Neural progenitor cell (in vitro differentiated cells): ENCODE measurements around the gene CPSF7. TPM values are rescaled to one million over a fixed set of nuclear protein-coding genes. Genes with fewer than 3 reads are reported as not detected.

Source experiments
- DNase-seq: peaks from one replicate; pipeline ENCODE4 v3.0.0-alpha.2; 2016; ENCODE audit warnings: low spot score
- H2AFZ ChIP-seq: fragments of 200-600 bp; sonication (generic); replicated peaks from 2 replicates; pipeline ENCODE4 v1.6.1; 2016; ENCODE audit warnings: antibody characterized with exemption
- H3F3A ChIP-seq: fragments of 200-600 bp; sonication (generic); 2 replicates; pipeline ENCODE4 v1.6.1; 2016; ENCODE audit warnings: antibody characterized with exemption, low read depth
- H3K27ac ChIP-seq: fragments of 200-600 bp; sonication (generic); 2 replicates; pipeline ENCODE4 v1.5.1; 2016; ENCODE audit warnings: mild to moderate bottlenecking
- H3K27me3 ChIP-seq: fragments of 200-600 bp; sonication (generic); 2 replicates; pipeline ENCODE4 v1.6.1; 2016; ENCODE audit warnings: mild to moderate bottlenecking, moderate library complexity
- H3K36me3 ChIP-seq: fragments of 200-600 bp; sonication (generic); 2 replicates; pipeline ENCODE4 v1.5.1; 2016
- H3K4me1 ChIP-seq: fragments of 200-600 bp; sonication (generic); 2 replicates; pipeline ENCODE4 v1.6.1; 2016; ENCODE audit warnings: mixed run types
- H3K4me2 ChIP-seq: fragments of 200-600 bp; sonication (generic); 2 replicates; pipeline ENCODE4 v1.6.1; 2016
- H3K4me3 ChIP-seq: fragments of 200-600 bp; sonication (generic); 2 replicates; pipeline ENCODE4 v1.5.1; 2016
- H3K79me2 ChIP-seq: fragments of 200-600 bp; sonication (generic); 2 replicates; pipeline ENCODE4 v1.6.1; 2016; ENCODE audit warnings: low read depth
- H3K9ac ChIP-seq: fragments of 200-600 bp; sonication (generic); 2 replicates; pipeline ENCODE4 v1.6.1; 2016
- H3K9me3 ChIP-seq: fragments of 200-600 bp; sonication (generic); 2 replicates; pipeline ENCODE4 v1.5.1; 2016; ENCODE audit warnings: low read depth
- H4K20me1 ChIP-seq: fragments of 200-600 bp; sonication (generic); 2 replicates; pipeline ENCODE4 v1.6.1; 2016; ENCODE audit warnings: low read depth
- H3K27ac Mint-ChIP-seq: 3 replicates; pipeline ENCODE4 v1.8.0; 2021; ENCODE audit warnings: mixed read lengths
- H3K27me3 Mint-ChIP-seq: 2 replicates; pipeline ENCODE4 v1.8.0; 2022; ENCODE audit warnings: low read depth, mild to moderate bottlenecking, inconsistent platforms, moderate library complexity, mixed read lengths; ENCODE audit not compliant: insufficient read depth
- H3K36me3 Mint-ChIP-seq: 3 replicates; pipeline ENCODE4 v1.8.0; 2021; ENCODE audit warnings: mixed read lengths
- H3K4me1 Mint-ChIP-seq: 3 replicates; pipeline ENCODE4 v1.8.0; 2021; ENCODE audit warnings: mixed read lengths
- H3K4me3 Mint-ChIP-seq: 3 replicates; pipeline ENCODE4 v1.8.0; 2021; ENCODE audit warnings: mild to moderate bottlenecking, moderate library complexity, mixed read lengths
- H3K9me3 Mint-ChIP-seq: 3 replicates; pipeline ENCODE4 v1.8.0; 2020; ENCODE audit warnings: mixed read lengths
- CTCF ChIP-seq: fragments of 200-600 bp; sonication (generic); IDR thresholded peaks from 2 replicates; pipeline ENCODE4 v1.5.1; 2017; ENCODE audit warnings: antibody characterized with exemption, mild to moderate bottlenecking
- EZH2 ChIP-seq: fragments of 200-600 bp; sonication (generic); IDR thresholded peaks from 2 replicates; pipeline ENCODE4 v1.6.1; 2017; ENCODE audit warnings: antibody characterized with exemption, mild to moderate bottlenecking, moderate library complexity
- EZH2phosphoT487 ChIP-seq: fragments of 200-600 bp; sonication (generic); IDR thresholded peaks from 2 replicates; pipeline ENCODE4 v1.6.1; 2017; ENCODE audit warnings: antibody characterized with exemption
- total RNA-seq: library from RNA; depleted of rRNA; stranded (reverse); fragments of >200 nt; gene quantifications from 2 replicates; pipeline ENCODE4 v1.2.3, GENCODE V29; 2015; ENCODE audit warnings: low replicate concordance

CPSF7 gene
- total RNA-seq, 1 donor from 2014 or later = 60.7 TPM

- Histone ChIP-seq H3K9ac (no peak overlapping the region), H3F3A (no peaks in the 10 kb centered on the region), H4K20me1 (no peaks in the 10 kb centered on the region), H3K27ac (no peak overlapping the region), H3K27me3 (no peaks in the 10 kb centered on the region), H3K36me3 (peaks cover 18% of the 10 kb centered on the region), H3K9me3 (peaks cover 12% of the 10 kb centered on the region), H3K4me3 (no peak overlapping the region), H3K4me2 (no peak overlapping the region), H2AFZ (no peak overlapping the region), H3K4me1 (no peaks in the 10 kb centered on the region), H3K79me2 (no peaks in the 10 kb centered on the region)
- no peak overlapping the region for H3K4me3 Mint-ChIP-seq
- no peak overlapping the region for H3K27ac Mint-ChIP-seq
- TF ChIP-seq EZH2 = no peak
- no peak for TF ChIP-seq CTCF
- no peak for TF ChIP-seq EZH2phosphoT487
- DNase-seq = no peak
- H3K9me3 Mint-ChIP-seq = peaks cover 11% of the 10 kb centered on the region
- peaks cover 24% of the 10 kb centered on the region for H3K36me3 Mint-ChIP-seq
- peaks cover 2% of the 10 kb centered on the region for H3K27me3 Mint-ChIP-seq
- H3K4me1 Mint-ChIP-seq = no peaks in the 10 kb centered on the region
These were observed 52.2 kb downstream of the CPSF7 start for GRCh38 chr11:61377461-61378160.

- Histone ChIP-seq H3K9me3 (peaks cover 12% of the 10 kb centered on the region), H3K4me3 (no peak overlapping the region), H3F3A (peaks cover 3% of the 10 kb centered on the region), H4K20me1 (no peaks in the 10 kb centered on the region), H3K27me3 (no peaks in the 10 kb centered on the region), H2AFZ (no peak overlapping the region), H3K79me2 (no peaks in the 10 kb centered on the region), H3K4me1 (no peaks in the 10 kb centered on the region), H3K9ac (no peak overlapping the region), H3K36me3 (peaks cover 21% of the 10 kb centered on the region), H3K27ac (no peak overlapping the region), H3K4me2 (no peak overlapping the region)
- H3K36me3 Mint-ChIP-seq = peaks cover 34% of the 10 kb centered on the region
- H3K27me3 Mint-ChIP-seq = no peaks in the 10 kb centered on the region
- H3K4me1 Mint-ChIP-seq = no peaks in the 10 kb centered on the region
- peaks cover 20% of the 10 kb centered on the region for H3K9me3 Mint-ChIP-seq
- no peak overlapping the region for H3K4me3 Mint-ChIP-seq
- TF ChIP-seq EZH2phosphoT487 = no peak
- TF ChIP-seq CTCF = no peak
- no peak for TF ChIP-seq EZH2
- H3K27ac Mint-ChIP-seq = no peak overlapping the region
- no peak for DNase-seq
These were observed 54.0 kb downstream of the CPSF7 start for GRCh38 chr11:61375761-61376108.

GRCh38 chr11:61372659-61373420 lies 56.9 kb downstream of the CPSF7 start:
- H3K79me2 ChIP-seq = no peaks in the 10 kb centered on the region
- Mint-ChIP-seq H3K36me3 (peaks cover 56% of the 10 kb centered on the region), H3K4me3 (no peak overlapping the region), H3K9me3 (peaks cover 20% of the 10 kb centered on the region), H3K27me3 (peaks cover 2% of the 10 kb centered on the region), H3K4me1 (no peaks in the 10 kb centered on the region), H3K27ac (no peak overlapping the region)
- no peak overlapping the region for H3K4me2 ChIP-seq
- no peak overlapping the region for H2AFZ ChIP-seq
- no peak for DNase-seq
- H3K9ac ChIP-seq = no peak overlapping the region
- H3K27me3 ChIP-seq = no peaks in the 10 kb centered on the region
- H3F3A ChIP-seq = peaks cover 3% of the 10 kb centered on the region
- H3K9me3 ChIP-seq = peaks cover 12% of the 10 kb centered on the region
- H3K4me1 ChIP-seq = no peaks in the 10 kb centered on the region
- H4K20me1 ChIP-seq = no peaks in the 10 kb centered on the region
- no peak overlapping the region for H3K4me3 ChIP-seq
- TF ChIP-seq EZH2phosphoT487 (no peak), EZH2 (no peak), CTCF (no peak)
- H3K27ac ChIP-seq = no peak overlapping the region
- H3K36me3 ChIP-seq = peaks cover 21% of the 10 kb centered on the region
